Right atrium auricular region (tissue), 2 donors: ENCODE measurements around the gene PLD1. TPM values are rescaled to one million over a fixed set of nuclear protein-coding genes. Genes with fewer than 3 reads are reported as not detected.
"Not testable (repeated sequence)": the region's sequence is repeated elsewhere in the genome, so short reads cannot be mapped to it uniquely, and the experiment has no call there.

ENCODE experiments used
- DNase-seq: peaks from one replicate; pipeline ENCODE4 v3.0.0-alpha.2; 2019; ENCODE audit warnings: low spot score
- H3K27ac ChIP-seq, 2 donors: fragments of 200-600 bp; sonication (generic); 1 replicate in 1 of 2; 2 replicates in 1 of 2; pipeline ENCODE4 v1.5.1; 2016 to 2019
- H3K27me3 ChIP-seq, 2 donors: fragments of 200-600 bp; sonication (generic); one replicate each; pipeline versions ENCODE4 v1.5.1 to v1.6.0; 2017 to 2019
- H3K36me3 ChIP-seq: fragments of 200-600 bp; sonication (generic); one replicate; pipeline ENCODE4 v1.5.1; 2016
- H3K4me1 ChIP-seq, 2 donors: fragments of 200-600 bp; sonication (generic); one replicate each; pipeline versions ENCODE4 v1.5.1 to v1.6.0; 2017 to 2019
- H3K4me3 ChIP-seq, 2 donors: fragments of 200-600 bp; sonication (generic); 1 replicate in 1 of 2; 2 replicates in 1 of 2; pipeline ENCODE4 v1.5.1; 2017 to 2019; ENCODE audit warnings: mild to moderate bottlenecking in 1 of 2, moderate library complexity in 1 of 2
- H3K9me3 ChIP-seq, 2 donors: fragments of 200-600 bp; sonication (generic); one replicate each; pipeline ENCODE4 v1.5.1; 2019
- CTCF ChIP-seq, 2 donors: fragments of 200-600 bp; sonication (generic); IDR thresholded peaks; one replicate each; pipeline ENCODE4 v1.5.1; 2019; ENCODE audit warnings: antibody characterized with exemption in 2 of 2
- total RNA-seq, 2 donors: library from RNA; depleted of rRNA; stranded (reverse); fragments of >200 nt; gene quantifications; one replicate each; pipeline ENCODE4 v1.1.0, GENCODE V29; 2016

Gene PLD1
- total RNA-seq, 2 donors from 2014 or later: 64.5 to 111 TPM

GRCh38 chr3:171565481-171566058 is 244.7 kb downstream of the PLD1 start:
- H3K4me1 ChIP-seq: no peaks in the 10 kb centered on the region
- H3K4me3 ChIP-seq: no peak overlapping the region
- no peak overlapping the region for H3K27ac ChIP-seq
- H3K27me3 ChIP-seq: no peaks in the 10 kb centered on the region
- no peak for DNase-seq
- no peaks in the 10 kb centered on the region for H3K36me3 ChIP-seq
- TF ChIP-seq CTCF (IDR thresholded peaks at IDR 0.05): no peak
- H3K9me3 ChIP-seq: no peaks in the 10 kb centered on the region

GRCh38 chr3:171564748-171565480 is 245.4 kb downstream of the PLD1 start:
- Histone ChIP-seq H3K9me3 (no peaks in the 10 kb centered on the region), H3K4me3 (no peak overlapping the region), H3K27ac (no peak overlapping the region), H3K36me3 (no peaks in the 10 kb centered on the region), H3K27me3 (no peaks in the 10 kb centered on the region), H3K4me1 (no peaks in the 10 kb centered on the region)
- TF ChIP-seq CTCF (IDR thresholded peaks at IDR 0.05): no peak
- DNase-seq: no peak

GRCh38 chr3:171563298-171563697 is 247.0 kb downstream of the PLD1 start:
- no peaks in the 10 kb centered on the region for H3K27me3 ChIP-seq
- TF ChIP-seq CTCF (IDR thresholded peaks at IDR 0.05): no peak
- no peak for DNase-seq
- H3K4me3 ChIP-seq: no peak overlapping the region
- H3K27ac ChIP-seq: no peak overlapping the region
- no peaks in the 10 kb centered on the region for H3K4me1 ChIP-seq
- H3K9me3 ChIP-seq: no peaks in the 10 kb centered on the region
- H3K36me3 ChIP-seq: no peaks in the 10 kb centered on the region

GRCh38 chr3:171562459-171562858 is 247.8 kb downstream of the PLD1 start:
- not testable (repeated sequence) for H3K4me3 ChIP-seq, H3K36me3 ChIP-seq, DNase-seq, H3K27ac ChIP-seq, H3K27me3 ChIP-seq, H3K4me1 ChIP-seq, H3K9me3 ChIP-seq

GRCh38 chr3:171561596-171562323 is 248.5 kb downstream of the PLD1 start:
- H3K9me3 ChIP-seq: no peaks in the 10 kb centered on the region
- peaks cover 0 to 9% of the 10 kb centered on the region in 2 donors for H3K4me1 ChIP-seq
- no peaks in the 10 kb centered on the region for H3K27me3 ChIP-seq
- H3K4me3 ChIP-seq: no peak overlapping the region
- no peak for TF ChIP-seq CTCF (IDR thresholded peaks at IDR 0.05)
- no peak overlapping the region for H3K27ac ChIP-seq
- H3K36me3 ChIP-seq: no peaks in the 10 kb centered on the region
- no peak for DNase-seq

- H3K9me3 ChIP-seq: no peaks in the 10 kb centered on the region
- H3K27ac ChIP-seq: no peak overlapping the region
- no peaks in the 10 kb centered on the region for H3K27me3 ChIP-seq
- peaks cover 0 to 15% of the 10 kb centered on the region in 2 donors for H3K4me1 ChIP-seq
- DNase-seq: no peak
- H3K36me3 ChIP-seq: no peaks in the 10 kb centered on the region
- no peak overlapping the region for H3K4me3 ChIP-seq
- no peak for TF ChIP-seq CTCF (IDR thresholded peaks at IDR 0.05)
These were observed 250.7 kb downstream of the PLD1 start for GRCh38 chr3:171559586-171559985.
